Large intestine (tissue), 3 donors: Measurements from ENCODE around the gene EPS8. TPM values are rescaled to one million over a fixed set of nuclear protein-coding genes. Genes with fewer than 3 reads are reported as not detected.
A peak's percentile ranks its signal among the peaks of the same experiment; 100 is the strongest.
"Not testable (repeated sequence)": the region's sequence is repeated elsewhere in the genome, so short reads cannot be mapped to it uniquely, and the experiment has no call there.

Source experiments
- DNase-seq, 2 donors: peaks; one replicate each; pipeline versions ENCODE4 v3.0.0 to v3.0.0-alpha.2; 2013
- H3K27ac ChIP-seq: one replicate; pipeline ENCODE4 v1.5.1; 2013; ENCODE audit warnings: low read length
- H3K27me3 ChIP-seq: 2 replicates; pipeline ENCODE4 v1.6.1; 2013; ENCODE audit warnings: low read length; ENCODE audit not compliant: control insufficient read depth, insufficient read depth
- H3K36me3 ChIP-seq: 2 replicates; pipeline ENCODE4 v1.6.1; 2013; ENCODE audit warnings: low read length; ENCODE audit not compliant: control insufficient read depth, insufficient read depth
- H3K4me1 ChIP-seq: one replicate; pipeline ENCODE4 v1.6.1; 2013; ENCODE audit warnings: low read length; ENCODE audit not compliant: control insufficient read depth, insufficient read depth
- H3K4me3 ChIP-seq: one replicate; pipeline ENCODE4 v1.5.1; 2013; ENCODE audit warnings: low read length
- H3K9me3 ChIP-seq: one replicate; pipeline ENCODE4 v1.6.1; 2013; ENCODE audit warnings: mild to moderate bottlenecking, low read depth, low read length, moderate library complexity; ENCODE audit not compliant: control insufficient read depth
- WGBS: methylation state at CpG from one replicate; pipeline ENCODE4 v1.1.5; 2013; ENCODE audit warnings: low lambda C conversion rate; ENCODE audit not compliant: insufficient coverage; 5-methylcytosine and 5-hydroxymethylcytosine counted together
- polyA plus RNA-seq: library from polyadenylated mRNA; unstranded; fragments of 120-200 nt; gene quantifications from one replicate; pipeline ENCODE4 v1.2.1, GENCODE V29; 2013

Gene EPS8
- polyA plus RNA-seq, 1 donor: 61.6 TPM

GRCh38 chr12:15631007-15631715, 158.0 kb downstream of the EPS8 start:
- WGBS: 80% methylated on average over 2 of the region's 6 CpGs
- H3K4me1 ChIP-seq: peaks cover 5% of the 10 kb centered on the region
- H3K27me3 ChIP-seq: no peaks in the 10 kb centered on the region
- DNase-seq: peak in 1 of 2 donors; percentile 28
- H3K9me3 ChIP-seq: no peaks in the 10 kb centered on the region
- H3K36me3 ChIP-seq: peaks cover 15% of the 10 kb centered on the region
- H3K27ac ChIP-seq: no peak overlapping the region
- H3K4me3 ChIP-seq: no peak overlapping the region

DNA sequence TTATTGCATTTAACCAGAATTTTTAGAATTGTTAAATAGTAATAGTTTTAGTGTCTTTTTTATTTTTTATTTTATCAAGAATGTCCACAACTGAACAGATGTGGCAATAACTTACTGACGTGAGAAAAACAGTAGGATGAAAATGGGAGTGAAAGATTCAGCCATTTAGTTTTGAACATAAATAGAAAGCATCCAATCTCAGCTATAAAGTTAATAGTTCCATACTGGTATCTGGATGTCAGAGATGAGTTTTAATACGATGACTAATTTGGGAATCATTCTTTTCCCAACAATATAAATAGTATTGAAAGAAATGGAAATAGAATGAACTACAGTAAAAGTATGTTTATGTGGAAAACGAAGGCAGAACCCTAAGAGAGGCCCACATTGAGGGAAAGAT, 159.4 kb downstream of the EPS8 start:
- Histone ChIP-seq H3K4me3 (no peak overlapping the region), H3K36me3 (peaks cover 21% of the 10 kb centered on the region), H3K27ac (peak overlapping the region; percentile 80), H3K27me3 (no peaks in the 10 kb centered on the region), H3K9me3 (no peaks in the 10 kb centered on the region), H3K4me1 (peaks cover 5% of the 10 kb centered on the region)
- WGBS: 88% methylated on average over 2 of the region's 3 CpGs
- DNase-seq: no peak

DNA sequence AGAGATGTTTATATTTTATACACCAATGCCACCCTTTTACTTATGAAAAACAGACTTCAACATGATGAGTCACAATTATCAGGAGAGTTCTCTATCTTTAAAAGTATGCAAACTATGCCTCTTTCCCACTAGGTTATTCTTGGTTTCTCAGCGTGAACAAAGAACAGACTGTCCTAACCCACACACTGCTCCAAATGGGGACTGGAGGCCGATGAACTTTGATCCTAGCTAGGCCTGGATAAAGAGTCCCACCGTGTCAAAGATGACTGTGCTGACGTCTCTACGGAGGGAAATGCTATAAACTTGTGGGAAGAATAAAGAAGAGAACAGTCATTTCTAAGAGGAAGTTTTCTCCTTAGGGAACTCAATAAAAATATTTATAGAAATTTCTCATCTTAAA, 160.1 kb downstream of the EPS8 start:
- H3K27me3 ChIP-seq: no peaks in the 10 kb centered on the region
- H3K4me1 ChIP-seq: peaks cover 5% of the 10 kb centered on the region
- no CpG with 5 or more reads among the region's 5 CpGs for WGBS
- H3K36me3 ChIP-seq: peaks cover 27% of the 10 kb centered on the region
- H3K9me3 ChIP-seq: no peaks in the 10 kb centered on the region
- no peak overlapping the region for H3K4me3 ChIP-seq
- DNase-seq: peak; percentile 67 to 85
- peak overlapping the region; percentile 80 for H3K27ac ChIP-seq

GRCh38 chr12:15627995-15628945, 160.9 kb downstream of the EPS8 start:
- 93% methylated on average over 2 of the region's 4 CpGs for WGBS
- DNase-seq: peak in 1 of 2 donors; percentile 11
- Histone ChIP-seq H3K36me3 (peaks cover 29% of the 10 kb centered on the region), H3K27me3 (no peaks in the 10 kb centered on the region), H3K4me3 (no peak overlapping the region), H3K4me1 (peaks cover 5% of the 10 kb centered on the region), H3K9me3 (no peaks in the 10 kb centered on the region), H3K27ac (peak overlapping the region; percentile 80)

DNA sequence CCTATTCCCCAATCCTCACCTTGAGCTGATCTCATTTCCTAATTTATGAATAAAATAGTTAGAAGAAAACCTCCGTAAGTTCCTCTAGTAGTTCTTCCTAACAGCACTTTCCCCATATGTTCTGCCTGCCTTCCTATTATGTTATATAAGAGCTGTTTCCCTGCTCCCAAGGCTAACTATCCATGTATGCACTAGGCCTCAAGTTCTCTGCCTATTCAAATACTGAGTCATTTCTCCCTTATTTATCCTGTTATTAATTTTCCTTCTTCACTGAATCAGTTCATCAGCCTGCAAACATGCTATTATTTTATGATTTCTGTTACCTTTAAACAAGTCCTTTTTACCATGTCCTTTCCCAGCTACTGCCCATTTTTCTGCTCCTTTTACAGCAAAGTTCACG, 164.1 kb downstream of the EPS8 start:
- H3K27ac ChIP-seq: no peak overlapping the region

DNA sequence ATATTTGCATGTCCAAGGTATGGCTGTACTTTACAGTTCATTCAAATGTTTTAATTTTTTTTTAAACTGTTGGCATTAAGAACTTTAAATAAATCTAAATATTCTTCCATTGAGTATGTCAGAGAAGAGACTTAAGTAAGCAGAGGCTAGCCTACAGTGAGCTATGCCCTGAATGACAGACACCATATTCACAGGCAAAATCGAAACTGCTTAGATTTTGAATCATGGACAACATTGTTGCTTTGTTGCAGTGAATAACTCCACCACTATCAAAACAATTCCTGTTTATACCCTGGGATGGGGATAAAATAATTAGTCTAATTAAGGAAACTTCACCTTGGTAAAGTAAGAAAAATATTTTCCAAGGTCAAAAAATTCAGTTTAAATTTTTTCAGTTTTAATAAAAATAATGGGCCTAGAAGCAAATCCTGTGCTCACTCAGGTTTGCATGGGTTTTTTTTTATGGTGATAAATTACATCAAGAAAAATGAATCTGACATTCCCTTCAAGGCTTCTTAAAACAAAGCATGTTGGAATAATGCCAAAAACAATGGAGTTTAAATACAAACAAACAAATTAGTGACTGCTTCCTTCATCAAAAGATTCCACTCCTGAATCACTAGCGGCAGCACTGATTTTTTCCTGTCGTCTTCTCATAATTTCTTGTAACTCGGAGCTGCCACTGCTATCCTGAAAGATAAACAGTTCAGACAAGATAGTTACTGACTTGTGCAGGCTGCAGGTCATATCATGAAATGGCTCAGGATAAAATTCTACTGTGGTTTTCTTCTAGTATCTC, 168.2 kb downstream of the EPS8 start:
- H3K36me3 ChIP-seq: peaks cover 42% of the 10 kb centered on the region
- WGBS: no CpG with 5 or more reads among the region's 4 CpGs

More for the DNA sequence above, 164.1 kb downstream of the EPS8 start:
- DNase-seq: no peak
- peaks cover 30% of the 10 kb centered on the region for H3K36me3 ChIP-seq
- H3K4me1 ChIP-seq: peaks cover 4% of the 10 kb centered on the region
- whole genome bisulfite sequencing: 100% methylated on average over 2 of the region's 2 CpGs
- H3K4me3 ChIP-seq: no peak overlapping the region
- H3K27me3 ChIP-seq: no peaks in the 10 kb centered on the region
- H3K9me3 ChIP-seq: no peaks in the 10 kb centered on the region

DNA sequence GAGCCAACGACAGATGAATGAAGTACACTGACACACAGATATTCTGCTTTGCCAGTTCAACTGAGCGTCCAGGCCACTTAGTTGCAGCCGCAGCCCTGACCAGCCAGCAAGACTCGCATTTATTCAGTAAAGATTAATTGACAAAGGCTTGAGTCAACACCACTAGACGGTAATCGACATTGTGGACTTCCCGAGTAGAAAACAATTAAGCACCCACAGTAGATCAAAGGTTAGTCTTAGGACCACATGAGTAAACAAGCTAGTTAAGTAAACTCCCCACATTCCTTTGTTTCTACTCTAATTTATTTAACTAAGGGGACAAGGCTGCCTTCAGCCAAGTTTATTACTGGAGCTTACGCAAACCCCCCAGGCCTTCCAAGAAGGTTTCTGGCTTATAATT, 172.7 kb downstream of the EPS8 start:
- not testable (repeated sequence) for DNase-seq, H3K27ac ChIP-seq, H3K9me3 ChIP-seq, H3K27me3 ChIP-seq, H3K4me3 ChIP-seq, H3K4me1 ChIP-seq
- WGBS: no CpG with 5 or more reads among the region's 8 CpGs
- peaks cover 18% of the 10 kb centered on the region for H3K36me3 ChIP-seq

More for the DNA sequence above, 168.2 kb downstream of the EPS8 start:
- H3K27ac ChIP-seq: no peak overlapping the region
- H3K9me3 ChIP-seq: peaks cover 7% of the 10 kb centered on the region
- no peaks in the 10 kb centered on the region for H3K27me3 ChIP-seq
- no peaks in the 10 kb centered on the region for H3K4me1 ChIP-seq
- DNase-seq: no peak
- H3K4me3 ChIP-seq: no peak overlapping the region

GRCh38 chr12:15613981-15614380, 175.2 kb downstream of the EPS8 start:
- no peaks in the 10 kb centered on the region for H3K27me3 ChIP-seq
- no peaks in the 10 kb centered on the region for H3K4me1 ChIP-seq
- DNase-seq: no peak
- H3K4me3 ChIP-seq: no peak overlapping the region
- no CpG with 5 or more reads among the region's 1 CpG for WGBS
- no peak overlapping the region for H3K27ac ChIP-seq
- H3K9me3 ChIP-seq: peaks cover 9% of the 10 kb centered on the region
- H3K36me3 ChIP-seq: peaks cover 9% of the 10 kb centered on the region

- Histone ChIP-seq H3K4me1 (no peaks in the 10 kb centered on the region), H3K27ac (no peak overlapping the region), H3K36me3 (no peaks in the 10 kb centered on the region), H3K9me3 (peaks cover 2% of the 10 kb centered on the region), H3K4me3 (no peak overlapping the region), H3K27me3 (no peaks in the 10 kb centered on the region)
- WGBS: 100% methylated on average over 1 of the region's 1 CpG
- DNase-seq: no peak
Observed at GRCh38 chr12:15608941-15609340, 180.2 kb downstream of the EPS8 start.

DNA sequence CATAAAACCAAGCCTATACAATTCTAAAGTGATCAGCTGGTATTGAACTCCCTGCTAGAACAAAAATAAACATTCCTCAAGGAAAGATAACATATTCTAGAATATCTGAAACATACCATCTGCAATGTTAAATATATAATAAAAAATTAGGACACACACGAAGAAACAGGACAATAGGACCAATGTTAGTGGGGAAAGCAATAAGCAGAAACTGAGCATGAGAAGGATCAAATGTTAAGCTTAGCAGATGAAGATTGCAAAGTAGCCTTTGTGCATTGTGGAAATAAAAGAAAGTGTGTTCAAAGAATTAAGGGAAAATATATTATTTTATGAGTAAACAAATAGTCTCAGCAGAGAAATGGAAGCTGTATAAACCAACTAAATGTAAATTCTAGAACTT, 180.8 kb downstream of the EPS8 start:
- no peak overlapping the region for H3K27ac ChIP-seq
- no peaks in the 10 kb centered on the region for H3K36me3 ChIP-seq
- DNase-seq: no peak
- no peak overlapping the region for H3K4me3 ChIP-seq
- WGBS: 89% methylated on average over 1 of the region's 1 CpG
- H3K9me3 ChIP-seq: peaks cover 2% of the 10 kb centered on the region
- H3K4me1 ChIP-seq: no peaks in the 10 kb centered on the region
- H3K27me3 ChIP-seq: no peaks in the 10 kb centered on the region
